Measurements from ENCODE around the gene ITFG2. TPM values are rescaled to one million over a fixed set of nuclear protein-coding genes. Genes with fewer than 3 reads are reported as not detected.

The ITFG2 gene
- polyA plus RNA-seq, 1 experiment: 17.4 TPM

DNA sequence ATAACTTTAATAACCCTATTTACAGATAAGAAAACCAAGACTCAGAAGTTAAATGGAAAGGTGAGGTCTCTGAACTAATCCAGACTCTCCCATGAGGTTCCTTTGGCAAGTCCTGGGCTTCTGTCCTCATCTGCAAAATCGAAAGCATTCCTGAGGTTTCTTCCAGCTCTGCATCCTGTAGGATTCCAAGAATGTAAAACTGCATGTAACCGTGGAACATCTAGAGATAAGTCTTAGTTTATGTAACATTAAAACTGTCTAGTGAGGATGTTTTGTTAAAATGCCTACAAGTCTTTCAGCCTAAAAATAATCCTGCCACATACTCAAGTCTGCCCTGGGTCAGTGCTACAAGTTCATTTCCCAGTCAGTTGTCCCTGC is 7.3 kb upstream of the ITFG2 start:
- Histone ChIP-seq H3K9me3 (ENCODE audit: control insufficient read depth, insufficient read depth, low read length) (no peaks in the 10 kb centered on the region), H3K4me3 (ENCODE audit: low read depth, low read length) (no peak overlapping the region), H3K27me3 (ENCODE audit: control insufficient read depth, insufficient read depth, low read length) (no peaks in the 10 kb centered on the region), H3K27ac (ENCODE audit: low read depth, low read length) (no peak overlapping the region)
- ChIA-PET POLR2A (no interaction called here), CTCF (interaction anchor here (1.8 kb wide), 1 partner anchor 21 kb away, joined by 8 read pairs; no protein-coding TSS in a partner anchor)
- DNase-seq (ENCODE audit: low read depth, low spot score): no peak
- TF ChIP-seq, protein P1, sequence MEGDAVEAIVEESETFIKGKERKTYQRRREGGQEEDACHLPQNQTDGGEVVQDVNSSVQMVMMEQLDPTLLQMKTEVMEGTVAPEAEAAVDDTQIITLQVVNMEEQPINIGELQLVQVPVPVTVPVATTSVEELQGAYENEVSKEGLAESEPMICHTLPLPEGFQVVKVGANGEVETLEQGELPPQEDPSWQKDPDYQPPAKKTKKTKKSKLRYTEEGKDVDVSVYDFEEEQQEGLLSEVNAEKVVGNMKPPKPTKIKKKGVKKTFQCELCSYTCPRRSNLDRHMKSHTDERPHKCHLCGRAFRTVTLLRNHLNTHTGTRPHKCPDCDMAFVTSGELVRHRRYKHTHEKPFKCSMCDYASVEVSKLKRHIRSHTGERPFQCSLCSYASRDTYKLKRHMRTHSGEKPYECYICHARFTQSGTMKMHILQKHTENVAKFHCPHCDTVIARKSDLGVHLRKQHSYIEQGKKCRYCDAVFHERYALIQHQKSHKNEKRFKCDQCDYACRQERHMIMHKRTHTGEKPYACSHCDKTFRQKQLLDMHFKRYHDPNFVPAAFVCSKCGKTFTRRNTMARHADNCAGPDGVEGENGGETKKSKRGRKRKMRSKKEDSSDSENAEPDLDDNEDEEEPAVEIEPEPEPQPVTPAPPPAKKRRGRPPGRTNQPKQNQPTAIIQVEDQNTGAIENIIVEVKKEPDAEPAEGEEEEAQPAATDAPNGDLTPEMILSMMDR (IDR thresholded peaks at IDR 0.05; ENCODE audit: low read depth, low read length): no peak

DNA sequence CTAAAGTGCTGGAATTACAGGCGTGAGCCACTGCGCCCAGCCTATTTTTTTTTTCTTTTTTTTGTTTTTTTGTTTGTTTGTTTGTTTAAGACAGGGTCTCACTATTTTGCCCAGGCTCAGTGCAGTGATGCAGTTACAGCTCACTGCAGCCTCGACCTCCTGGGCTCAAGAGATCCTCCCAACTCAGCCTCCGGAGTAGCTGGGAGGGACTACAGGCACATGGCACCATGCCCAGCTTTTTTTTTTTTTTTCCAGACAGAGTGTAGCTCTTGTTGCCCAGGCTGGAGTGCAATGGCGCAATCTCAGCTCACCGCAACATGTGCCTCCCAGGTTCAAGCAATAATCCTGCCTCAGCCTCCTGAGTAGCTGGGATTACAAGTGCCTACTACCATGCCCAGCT is 5.8 kb upstream of the ITFG2 start:
- CTCF ChIA-PET: interaction anchor here (0.6 kb wide), 1 partner anchor 327 kb away, joined by 4 read pairs; no protein-coding TSS in a partner anchor
- TF ChIP-seq, protein P1 (IDR thresholded peaks at IDR 0.05; ENCODE audit: low read depth, low read length): no peak
- POLR2A ChIA-PET: no interaction called here
- no peaks in the 10 kb centered on the region for H3K27me3 ChIP-seq (ENCODE audit: control insufficient read depth, insufficient read depth, low read length)
- H3K4me3 ChIP-seq (ENCODE audit: low read depth, low read length): no peak overlapping the region
- DNase-seq (ENCODE audit: low read depth, low spot score): no peak
- no peak overlapping the region for H3K27ac ChIP-seq (ENCODE audit: low read depth, low read length)
- no peaks in the 10 kb centered on the region for H3K9me3 ChIP-seq (ENCODE audit: control insufficient read depth, insufficient read depth, low read length)

DNA sequence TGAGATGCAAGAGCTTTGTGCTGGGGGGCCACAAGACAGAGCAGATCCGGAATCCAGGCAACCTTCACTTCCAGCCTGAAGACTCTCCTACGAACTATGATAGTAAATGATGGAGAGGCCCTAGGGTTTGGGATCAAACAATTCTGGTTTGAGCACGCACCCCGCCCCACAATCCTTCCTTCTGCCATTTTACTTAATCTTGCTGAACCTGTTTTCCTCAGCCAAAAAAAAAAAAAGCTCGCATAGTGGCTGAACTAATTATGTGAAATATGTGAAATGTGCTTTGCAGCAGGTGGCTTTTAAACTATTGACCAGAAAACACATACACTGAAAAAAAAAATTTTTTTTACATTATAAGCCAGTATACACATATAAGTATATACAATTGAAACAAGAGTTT is 667 bp upstream of the ITFG2 start:
- H3K4me3 ChIP-seq (ENCODE audit: low read depth, low read length): peak overlapping the region; percentile 98
- POLR2A ChIA-PET: interaction anchor here (1.6 kb wide), 1 partner anchor 17 kb away, joined by 4 read pairs; the partner anchor contains the start of gene FKBP4
- H3K27ac ChIP-seq (ENCODE audit: low read depth, low read length): no peak overlapping the region
- DNase-seq (ENCODE audit: low read depth, low spot score): no peak
- no peaks in the 10 kb centered on the region for H3K9me3 ChIP-seq (ENCODE audit: control insufficient read depth, insufficient read depth, low read length)
- TF ChIP-seq, protein P1 (IDR thresholded peaks at IDR 0.05; ENCODE audit: low read depth, low read length): no peak
- H3K27me3 ChIP-seq (ENCODE audit: control insufficient read depth, insufficient read depth, low read length): no peaks in the 10 kb centered on the region
- CTCF ChIA-PET: interaction anchor here (1.3 to 2.6 kb wide), 3 partner anchors 42 to 132 kb away, joined by 3 to 12 read pairs (median 4); no protein-coding TSS in a partner anchor

GRCh38 chr12:2813214-2814185 is 1.0 kb downstream of the ITFG2 start:
- Histone ChIP-seq H3K4me3 (ENCODE audit: low read depth, low read length) (peak overlapping the region; percentile 98), H3K9me3 (ENCODE audit: control insufficient read depth, insufficient read depth, low read length) (no peaks in the 10 kb centered on the region), H3K27ac (ENCODE audit: low read depth, low read length) (peak overlapping the region; percentile 96), H3K27me3 (ENCODE audit: control insufficient read depth, insufficient read depth, low read length) (no peaks in the 10 kb centered on the region)
- CTCF ChIA-PET: interaction anchor here (0.6 to 2.6 kb wide), 14 partner anchors 9 to 261 kb away, joined by 3 to 15 read pairs (median 3); no protein-coding TSS in a partner anchor
- TF ChIP-seq, protein P1 (IDR thresholded peaks at IDR 0.05; ENCODE audit: low read depth, low read length): peak; percentile 84
- DNase-seq (ENCODE audit: low read depth, low spot score): no peak
- POLR2A ChIA-PET: interaction anchor here (0.6 to 1.6 kb wide), 3 partner anchors 18 to 35 kb away, joined by 4 to 6 read pairs (median 4); partner anchors contain the start of gene FKBP4

Measured in AG04450 (cell line).